ENCODE data around the gene AGPS.

Gene AGPS

DNA sequence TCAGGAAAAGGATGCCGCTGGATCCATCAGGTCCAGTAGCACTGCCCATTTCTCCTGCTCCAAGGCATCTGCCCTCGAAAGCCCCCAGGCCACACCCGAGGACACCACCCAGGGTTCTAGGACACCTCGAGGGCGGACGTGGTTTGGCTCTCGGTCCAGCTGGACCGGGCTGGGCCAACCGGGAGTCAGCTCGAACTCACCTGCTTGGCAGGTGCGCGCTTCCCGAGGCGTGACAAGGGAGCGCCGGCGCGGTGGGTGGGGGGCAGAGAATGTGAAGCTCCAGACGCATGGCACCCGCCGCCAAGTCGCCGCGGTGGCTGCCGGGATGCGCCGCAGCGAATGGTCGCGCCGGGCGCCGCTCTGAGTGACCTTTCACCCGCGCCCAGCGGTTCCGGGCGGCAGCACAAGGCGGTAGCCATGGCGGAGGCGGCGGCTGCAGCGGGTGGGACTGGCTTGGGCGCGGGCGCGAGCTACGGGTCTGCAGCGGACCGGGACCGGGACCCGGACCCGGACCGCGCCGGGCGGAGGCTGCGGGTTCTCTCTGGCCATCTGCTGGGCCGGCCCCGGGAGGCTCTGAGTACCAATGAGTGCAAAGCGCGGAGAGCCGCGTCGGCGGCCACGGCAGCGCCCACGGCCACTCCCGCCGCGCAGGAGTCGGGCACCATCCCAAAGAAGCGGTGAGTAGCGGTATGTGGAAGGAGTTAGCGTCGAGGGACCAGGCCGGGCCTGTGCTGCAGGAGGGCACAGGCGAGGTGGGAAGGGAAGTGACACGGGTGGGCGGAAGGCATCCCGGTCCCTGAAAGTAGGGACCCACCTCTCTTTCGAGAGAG, at the start of gene AGPS (continued):
- TF ChIP-seq ZBTB26 (tag by site-specific recombination; optimal IDR thresholded peaks at IDR 0.05) (peak; percentile 83), ZNF654 (tag by site-specific recombination; IDR thresholded peaks at IDR 0.05; ENCODE audit: low read depth) (no peak), ZNF23 (tag by site-specific recombination; IDR thresholded peaks at IDR 0.05; ENCODE audit: borderline replicate concordance) (no peak), ZNF114 (tag by site-specific recombination; IDR thresholded peaks at IDR 0.05) (no peak), GLIS2 (tag by site-specific recombination; IDR thresholded peaks at IDR 0.05) (peak; percentile 50; the same call in 1 of the 2 replicates), ZNF521 (tag by site-specific recombination; IDR thresholded peaks at IDR 0.05) (no peak), ZNF501 (tag by site-specific recombination; IDR thresholded peaks at IDR 0.05) (peak; percentile 48), ZFP37 (tag by site-specific recombination; IDR thresholded peaks at IDR 0.05) (0 out of 2 replicates have a peak, but pooled peaks have one; percentile 17), SP2 (tag by site-specific recombination; IDR thresholded peaks at IDR 0.05) (peak; percentile 25; the same call in 1 of the 2 replicates), ZNF544 (tag by site-specific recombination; IDR thresholded peaks at IDR 0.05) (no peak), ZNF2 (tag by site-specific recombination; IDR thresholded peaks at IDR 0.05) (peak; percentile 61; the same call in 1 of the 2 replicates), ZNF423 (tag by site-specific recombination; IDR thresholded peaks at IDR 0.05) (0 out of 2 replicates have a peak, but pooled peaks have one; percentile 28), KLF1 (tag by site-specific recombination; IDR thresholded peaks at IDR 0.05) (0 out of 2 replicates have a peak, but pooled peaks have one; percentile 16), GFI1B (tag by site-specific recombination; IDR thresholded peaks at IDR 0.05) (no peak), ZEB2 (tag by site-specific recombination; IDR thresholded peaks at IDR 0.05) (peak; percentile 79; the same call in 1 of the 2 replicates), ZNF324 (tag by site-specific recombination; IDR thresholded peaks at IDR 0.05) (peak; percentile 34; the same call in 1 of the 2 replicates), ZBTB48 (tag by site-specific recombination; IDR thresholded peaks at IDR 0.05) (peak; percentile 77), YY2 (tag by site-specific recombination; IDR thresholded peaks at IDR 0.05) (peak; percentile 77), ZNF280C (tag by site-specific recombination; IDR thresholded peaks at IDR 0.05) (no peak), ZNF223 (tag by site-specific recombination; IDR thresholded peaks at IDR 0.05) (no peak), ZNF549 (tag by site-specific recombination; IDR thresholded peaks at IDR 0.05) (no peak)
- TF ChIP-seq, protein P1, sequence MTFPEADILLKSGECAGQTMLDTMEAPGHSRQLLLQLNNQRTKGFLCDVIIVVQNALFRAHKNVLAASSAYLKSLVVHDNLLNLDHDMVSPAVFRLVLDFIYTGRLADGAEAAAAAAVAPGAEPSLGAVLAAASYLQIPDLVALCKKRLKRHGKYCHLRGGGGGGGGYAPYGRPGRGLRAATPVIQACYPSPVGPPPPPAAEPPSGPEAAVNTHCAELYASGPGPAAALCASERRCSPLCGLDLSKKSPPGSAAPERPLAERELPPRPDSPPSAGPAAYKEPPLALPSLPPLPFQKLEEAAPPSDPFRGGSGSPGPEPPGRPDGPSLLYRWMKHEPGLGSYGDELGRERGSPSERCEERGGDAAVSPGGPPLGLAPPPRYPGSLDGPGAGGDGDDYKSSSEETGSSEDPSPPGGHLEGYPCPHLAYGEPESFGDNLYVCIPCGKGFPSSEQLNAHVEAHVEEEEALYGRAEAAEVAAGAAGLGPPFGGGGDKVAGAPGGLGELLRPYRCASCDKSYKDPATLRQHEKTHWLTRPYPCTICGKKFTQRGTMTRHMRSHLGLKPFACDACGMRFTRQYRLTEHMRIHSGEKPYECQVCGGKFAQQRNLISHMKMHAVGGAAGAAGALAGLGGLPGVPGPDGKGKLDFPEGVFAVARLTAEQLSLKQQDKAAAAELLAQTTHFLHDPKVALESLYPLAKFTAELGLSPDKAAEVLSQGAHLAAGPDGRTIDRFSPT (tag by site-specific recombination; IDR thresholded peaks at IDR 0.05), result peak; percentile 62; the same call in 1 of the 2 replicates
- TF ChIP-seq, protein P2, sequence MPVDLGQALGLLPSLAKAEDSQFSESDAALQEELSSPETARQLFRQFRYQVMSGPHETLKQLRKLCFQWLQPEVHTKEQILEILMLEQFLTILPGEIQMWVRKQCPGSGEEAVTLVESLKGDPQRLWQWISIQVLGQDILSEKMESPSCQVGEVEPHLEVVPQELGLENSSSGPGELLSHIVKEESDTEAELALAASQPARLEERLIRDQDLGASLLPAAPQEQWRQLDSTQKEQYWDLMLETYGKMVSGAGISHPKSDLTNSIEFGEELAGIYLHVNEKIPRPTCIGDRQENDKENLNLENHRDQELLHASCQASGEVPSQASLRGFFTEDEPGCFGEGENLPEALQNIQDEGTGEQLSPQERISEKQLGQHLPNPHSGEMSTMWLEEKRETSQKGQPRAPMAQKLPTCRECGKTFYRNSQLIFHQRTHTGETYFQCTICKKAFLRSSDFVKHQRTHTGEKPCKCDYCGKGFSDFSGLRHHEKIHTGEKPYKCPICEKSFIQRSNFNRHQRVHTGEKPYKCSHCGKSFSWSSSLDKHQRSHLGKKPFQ (tag by site-specific recombination; IDR thresholded peaks at IDR 0.05), result no peak
- TF ChIP-seq, protein P3, sequence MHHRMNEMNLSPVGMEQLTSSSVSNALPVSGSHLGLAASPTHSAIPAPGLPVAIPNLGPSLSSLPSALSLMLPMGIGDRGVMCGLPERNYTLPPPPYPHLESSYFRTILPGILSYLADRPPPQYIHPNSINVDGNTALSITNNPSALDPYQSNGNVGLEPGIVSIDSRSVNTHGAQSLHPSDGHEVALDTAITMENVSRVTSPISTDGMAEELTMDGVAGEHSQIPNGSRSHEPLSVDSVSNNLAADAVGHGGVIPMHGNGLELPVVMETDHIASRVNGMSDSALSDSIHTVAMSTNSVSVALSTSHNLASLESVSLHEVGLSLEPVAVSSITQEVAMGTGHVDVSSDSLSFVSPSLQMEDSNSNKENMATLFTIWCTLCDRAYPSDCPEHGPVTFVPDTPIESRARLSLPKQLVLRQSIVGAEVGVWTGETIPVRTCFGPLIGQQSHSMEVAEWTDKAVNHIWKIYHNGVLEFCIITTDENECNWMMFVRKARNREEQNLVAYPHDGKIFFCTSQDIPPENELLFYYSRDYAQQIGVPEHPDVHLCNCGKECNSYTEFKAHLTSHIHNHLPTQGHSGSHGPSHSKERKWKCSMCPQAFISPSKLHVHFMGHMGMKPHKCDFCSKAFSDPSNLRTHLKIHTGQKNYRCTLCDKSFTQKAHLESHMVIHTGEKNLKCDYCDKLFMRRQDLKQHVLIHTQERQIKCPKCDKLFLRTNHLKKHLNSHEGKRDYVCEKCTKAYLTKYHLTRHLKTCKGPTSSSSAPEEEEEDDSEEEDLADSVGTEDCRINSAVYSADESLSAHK (tag by site-specific recombination; IDR thresholded peaks at IDR 0.05), result no peak
- TF ChIP-seq, protein P4, sequence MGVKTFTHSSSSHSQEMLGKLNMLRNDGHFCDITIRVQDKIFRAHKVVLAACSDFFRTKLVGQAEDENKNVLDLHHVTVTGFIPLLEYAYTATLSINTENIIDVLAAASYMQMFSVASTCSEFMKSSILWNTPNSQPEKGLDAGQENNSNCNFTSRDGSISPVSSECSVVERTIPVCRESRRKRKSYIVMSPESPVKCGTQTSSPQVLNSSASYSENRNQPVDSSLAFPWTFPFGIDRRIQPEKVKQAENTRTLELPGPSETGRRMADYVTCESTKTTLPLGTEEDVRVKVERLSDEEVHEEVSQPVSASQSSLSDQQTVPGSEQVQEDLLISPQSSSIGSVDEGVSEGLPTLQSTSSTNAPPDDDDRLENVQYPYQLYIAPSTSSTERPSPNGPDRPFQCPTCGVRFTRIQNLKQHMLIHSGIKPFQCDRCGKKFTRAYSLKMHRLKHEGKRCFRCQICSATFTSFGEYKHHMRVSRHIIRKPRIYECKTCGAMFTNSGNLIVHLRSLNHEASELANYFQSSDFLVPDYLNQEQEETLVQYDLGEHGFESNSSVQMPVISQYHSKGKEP (tag by site-specific recombination; IDR thresholded peaks at IDR 0.05), result 0 out of 2 replicates have a peak, but pooled peaks have one; percentile 20

All from HEK293 (cell line).